Measurements from ENCODE around the gene SERP2. TPM values are rescaled to one million over a fixed set of nuclear protein-coding genes. Genes with fewer than 3 reads are reported as not detected.

SERP2 gene
- total RNA-seq, 1 donor, result 5.6 TPM

GRCh38 chr13:44398606-44399005 is 25.0 kb downstream of the SERP2 start:
- DNase-seq (ENCODE audit: low read depth), result no peak

DNA sequence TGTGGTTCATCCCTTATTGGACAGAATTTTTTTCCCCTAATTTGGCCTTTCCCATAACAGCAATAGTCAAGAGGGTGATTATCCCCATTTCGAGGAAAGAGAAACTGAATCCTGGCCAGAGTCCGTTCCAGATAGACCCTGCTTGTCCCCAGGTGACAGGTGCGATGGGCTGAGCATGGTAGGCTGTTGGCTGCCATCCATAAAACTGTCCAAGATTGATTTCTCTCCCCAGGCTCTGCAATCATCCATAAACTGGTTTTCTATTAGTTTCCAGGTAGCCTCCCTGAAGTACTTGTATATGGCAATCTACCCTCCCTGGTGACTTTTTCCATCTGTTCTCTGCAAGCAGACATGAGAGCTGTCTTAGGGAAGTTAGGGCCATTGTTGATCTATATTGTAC is 25.4 kb downstream of the SERP2 start:
- TF ChIP-seq, protein P1, sequence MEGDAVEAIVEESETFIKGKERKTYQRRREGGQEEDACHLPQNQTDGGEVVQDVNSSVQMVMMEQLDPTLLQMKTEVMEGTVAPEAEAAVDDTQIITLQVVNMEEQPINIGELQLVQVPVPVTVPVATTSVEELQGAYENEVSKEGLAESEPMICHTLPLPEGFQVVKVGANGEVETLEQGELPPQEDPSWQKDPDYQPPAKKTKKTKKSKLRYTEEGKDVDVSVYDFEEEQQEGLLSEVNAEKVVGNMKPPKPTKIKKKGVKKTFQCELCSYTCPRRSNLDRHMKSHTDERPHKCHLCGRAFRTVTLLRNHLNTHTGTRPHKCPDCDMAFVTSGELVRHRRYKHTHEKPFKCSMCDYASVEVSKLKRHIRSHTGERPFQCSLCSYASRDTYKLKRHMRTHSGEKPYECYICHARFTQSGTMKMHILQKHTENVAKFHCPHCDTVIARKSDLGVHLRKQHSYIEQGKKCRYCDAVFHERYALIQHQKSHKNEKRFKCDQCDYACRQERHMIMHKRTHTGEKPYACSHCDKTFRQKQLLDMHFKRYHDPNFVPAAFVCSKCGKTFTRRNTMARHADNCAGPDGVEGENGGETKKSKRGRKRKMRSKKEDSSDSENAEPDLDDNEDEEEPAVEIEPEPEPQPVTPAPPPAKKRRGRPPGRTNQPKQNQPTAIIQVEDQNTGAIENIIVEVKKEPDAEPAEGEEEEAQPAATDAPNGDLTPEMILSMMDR (IDR thresholded peaks at IDR 0.05; ENCODE audit: insufficient read depth, low read depth, low read length), result no peak
- no peak for DNase-seq (ENCODE audit: low read depth)
- H3K4me3 ChIP-seq (ENCODE audit: low read depth, low read length), result no peak overlapping the region

More at GRCh38 chr13:44398606-44399005, 25.0 kb downstream of the SERP2 start:
- no peak overlapping the region for H3K4me3 ChIP-seq (ENCODE audit: low read depth, low read length)
- TF ChIP-seq, protein P1 (IDR thresholded peaks at IDR 0.05; ENCODE audit: insufficient read depth, low read depth, low read length), result no peak

GRCh38 chr13:44400736-44401135 is 27.1 kb downstream of the SERP2 start:
- H3K4me3 ChIP-seq (ENCODE audit: low read depth, low read length), result no peak overlapping the region
- TF ChIP-seq, protein P1 (IDR thresholded peaks at IDR 0.05; ENCODE audit: insufficient read depth, low read depth, low read length), result no peak
- peak; percentile 63 for DNase-seq (ENCODE audit: low read depth)

- no peak for DNase-seq (ENCODE audit: low read depth)
- H3K4me3 ChIP-seq (ENCODE audit: low read depth, low read length), result no peak overlapping the region
- TF ChIP-seq, protein P1 (IDR thresholded peaks at IDR 0.05; ENCODE audit: insufficient read depth, low read depth, low read length), result no peak
Measured at GRCh38 chr13:44401577-44401976, 28.0 kb downstream of the SERP2 start.

GRCh38 chr13:44402899-44403445 is 29.3 kb downstream of the SERP2 start:
- TF ChIP-seq, protein P1 (IDR thresholded peaks at IDR 0.05; ENCODE audit: insufficient read depth, low read depth, low read length), result no peak

GRCh38 chr13:44403461-44404056 is 29.9 kb downstream of the SERP2 start:
- TF ChIP-seq, protein P1 (IDR thresholded peaks at IDR 0.05; ENCODE audit: insufficient read depth, low read depth, low read length), result no peak
- DNase-seq (ENCODE audit: low read depth), result no peak
- no peak overlapping the region for H3K4me3 ChIP-seq (ENCODE audit: low read depth, low read length)

More at GRCh38 chr13:44402899-44403445, 29.3 kb downstream of the SERP2 start:
- no peak overlapping the region for H3K4me3 ChIP-seq (ENCODE audit: low read depth, low read length)
- DNase-seq (ENCODE audit: low read depth), result no peak

Data from fibroblast of villous mesenchyme (primary cell).